AG20443 (cell line): ENCODE measurements around the gene NFATC2.
"Not testable (repeated sequence)": the region's sequence is repeated elsewhere in the genome, so short reads cannot be mapped to it uniquely, and the experiment has no call there.

ENCODE experiments used
- DNase-seq: peaks from one replicate; pipeline ENCODE4 v3.0.0; 2012; ENCODE audit warnings: low spot score, mixed read lengths

NFATC2 gene

GRCh38 chr20:51568533-51568932, 26.0 kb upstream of the NFATC2 start:
- DNase-seq = not testable (repeated sequence)

GRCh38 chr20:51567622-51568021, 25.1 kb upstream of the NFATC2 start:
- DNase-seq = no peak

GRCh38 chr20:51566594-51566993, 24.1 kb upstream of the NFATC2 start:
- no peak for DNase-seq

GRCh38 chr20:51565298-51566144, 23.0 kb upstream of the NFATC2 start:
- DNase-seq = peak; percentile 68

GRCh38 chr20:51563486-51564332, 21.2 kb upstream of the NFATC2 start:
- DNase-seq = peak; percentile 70

GRCh38 chr20:51563174-51563485, 20.6 kb upstream of the NFATC2 start:
- no peak for DNase-seq

- DNase-seq = peak; percentile 88
Measured at GRCh38 chr20:51562332-51563173, 20.0 kb upstream of the NFATC2 start.

GRCh38 chr20:51562027-51562331, 19.5 kb upstream of the NFATC2 start:
- DNase-seq = no peak

GRCh38 chr20:51560550-51561307, 18.2 kb upstream of the NFATC2 start:
- no peak for DNase-seq

- no peak for DNase-seq
Measured at GRCh38 chr20:51560042-51560441, 17.5 kb upstream of the NFATC2 start.

- peak; percentile 71 for DNase-seq
Measured at GRCh38 chr20:51554538-51555165, 12.1 kb upstream of the NFATC2 start.

GRCh38 chr20:51553897-51554486, 11.5 kb upstream of the NFATC2 start:
- DNase-seq = peak; percentile 84

- DNase-seq = no peak
Measured at GRCh38 chr20:51551186-51551585, 8.7 kb upstream of the NFATC2 start.

GRCh38 chr20:51549474-51549873, 7.0 kb upstream of the NFATC2 start:
- DNase-seq = no peak

- no peak for DNase-seq
Measured at GRCh38 chr20:51547951-51548350, 5.4 kb upstream of the NFATC2 start.

- DNase-seq = no peak
Measured at GRCh38 chr20:51545515-51545914, 3.0 kb upstream of the NFATC2 start.

GRCh38 chr20:51543422-51543788, 886 bp upstream of the NFATC2 start:
- no peak for DNase-seq

- DNase-seq = no peak
Measured at GRCh38 chr20:51542033-51542570, 417 bp downstream of the NFATC2 start.

- DNase-seq = peak; percentile 80
Measured at GRCh38 chr20:51541189-51542032, 1.1 kb downstream of the NFATC2 start.

GRCh38 chr20:51540580-51540979, 1.9 kb downstream of the NFATC2 start:
- DNase-seq = no peak
